ENCODE measurements around the gene FTSJ1.

FTSJ1 gene

DNA sequence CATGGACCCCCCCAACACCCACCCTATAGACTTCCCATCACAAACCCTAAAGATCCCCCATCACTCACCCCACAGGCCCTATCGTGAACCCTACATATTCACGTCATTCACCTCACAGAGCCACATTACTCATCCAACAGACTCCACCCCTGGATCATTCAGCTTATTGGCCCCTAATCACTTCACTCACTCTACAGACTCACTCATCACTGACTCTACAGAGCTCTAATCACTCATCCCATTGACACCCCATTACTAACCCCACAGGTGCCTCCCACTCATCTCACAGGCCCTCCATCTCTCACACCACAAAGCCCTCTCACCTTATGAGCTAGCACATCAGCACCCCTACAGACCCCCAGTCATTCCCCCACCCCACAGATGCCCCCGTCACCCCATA is 57.2 kb downstream of the FTSJ1 start:
- H3K27me3 Mint-ChIP-seq: no peaks in the 10 kb centered on the region
- DNase-seq (ENCODE audit: low spot score in 2 of 2) (no peak), ATAC-seq (ENCODE audit: low read depth) (no peak)
- no peak overlapping the region for H3K27ac Mint-ChIP-seq
- H3K36me3 Mint-ChIP-seq: peaks cover 4% of the 10 kb centered on the region
- H3K4me1 Mint-ChIP-seq: no peaks in the 10 kb centered on the region
- no peak overlapping the region for H3K4me3 Mint-ChIP-seq
- H3K9me3 Mint-ChIP-seq: no peaks in the 10 kb centered on the region
